PFSK-1 (cell line): Measurements from ENCODE around the gene FEZ2.

ENCODE experiments used
- FOXP2 ChIP-seq: optimal IDR thresholded peaks from 2 replicates; pipeline ENCODE3; 2011; ENCODE audit warnings: borderline replicate concordance, control low read depth, inconsistent platforms; ENCODE audit not compliant: insufficient read depth; ENCODE audit errors: extremely low read length, extremely low read depth
- POLR2AphosphoS5 ChIP-seq: IDR thresholded peaks from 2 replicates; pipeline ENCODE4 v1.6.1; 2012; ENCODE audit warnings: low read depth, mild to moderate bottlenecking, control low read depth, low read length, moderate library complexity
- REST ChIP-seq, 2 experiments: IDR thresholded peaks; 2 replicates each; pipeline versions ENCODE4 v1.6.1 to v1.8.0; 2011 to 2012; ENCODE audit warnings: low read depth in 2 of 2, low read length in 2 of 2, control low read depth in 1 of 2, inconsistent platforms in 1 of 2, mild to moderate bottlenecking in 1 of 2, moderate library complexity in 1 of 2; ENCODE audit not compliant: insufficient read depth in 1 of 2
- SIN3A ChIP-seq: IDR thresholded peaks from 2 replicates; pipeline ENCODE4 v1.6.1; 2012; ENCODE audit warnings: mild to moderate bottlenecking, low read length, moderate library complexity, borderline replicate concordance; ENCODE audit not compliant: insufficient read depth
- TAF1 ChIP-seq: IDR thresholded peaks from 2 replicates; pipeline ENCODE4 v1.6.1; 2012; ENCODE audit warnings: low read length, control low read depth, borderline replicate concordance; ENCODE audit not compliant: insufficient read depth

The FEZ2 gene

GRCh38 chr2:36562240-36562639 lies 35.7 kb downstream of the FEZ2 start:
- no peak for TF ChIP-seq FOXP2
- no peak for TF ChIP-seq REST (IDR thresholded peaks at IDR 0.05; ENCODE audit: insufficient read depth in 1 of 2, low read depth in 2 of 2, low read length in 2 of 2)
- TF ChIP-seq POLR2AphosphoS5, result no peak
- no peak for TF ChIP-seq SIN3A
- TF ChIP-seq TAF1, result no peak

- TF ChIP-seq FOXP2, result no peak
- no peak for TF ChIP-seq POLR2AphosphoS5
- TF ChIP-seq SIN3A, result no peak
- no peak for TF ChIP-seq TAF1
- TF ChIP-seq REST (IDR thresholded peaks at IDR 0.05; ENCODE audit: insufficient read depth in 1 of 2, low read depth in 2 of 2, low read length in 2 of 2), result no peak
These were observed 36.6 kb downstream of the FEZ2 start for GRCh38 chr2:36561237-36561944.

- TF ChIP-seq REST (IDR thresholded peaks at IDR 0.05; ENCODE audit: insufficient read depth in 1 of 2, low read depth in 2 of 2, low read length in 2 of 2), result no peak
- no peak for TF ChIP-seq FOXP2
- no peak for TF ChIP-seq POLR2AphosphoS5
- TF ChIP-seq SIN3A, result no peak
- no peak for TF ChIP-seq TAF1
These were observed 37.2 kb downstream of the FEZ2 start for GRCh38 chr2:36560726-36561125.

GRCh38 chr2:36559221-36559942 lies 38.6 kb downstream of the FEZ2 start:
- no peak for TF ChIP-seq POLR2AphosphoS5
- TF ChIP-seq SIN3A, result no peak
- TF ChIP-seq TAF1, result no peak
- TF ChIP-seq FOXP2, result no peak
- no peak for TF ChIP-seq REST (IDR thresholded peaks at IDR 0.05; ENCODE audit: insufficient read depth in 1 of 2, low read depth in 2 of 2, low read length in 2 of 2)
